HG03460 (cell line): ENCODE measurements around the gene GPR146.

ENCODE experiments used
- ATAC-seq: cut with Tn5 transposase; IDR thresholded peaks from one replicate; pipeline ENCODE4 v1.9.1; 2021; ENCODE audit not compliant: unreplicated experiment

GPR146 gene

GRCh38 chr7:1090686-1091643 lies 46.6 kb downstream of the GPR146 start:
- ATAC-seq: no peak

GRCh38 chr7:1091644-1092027 lies 47.3 kb downstream of the GPR146 start:
- ATAC-seq: no peak

DNA sequence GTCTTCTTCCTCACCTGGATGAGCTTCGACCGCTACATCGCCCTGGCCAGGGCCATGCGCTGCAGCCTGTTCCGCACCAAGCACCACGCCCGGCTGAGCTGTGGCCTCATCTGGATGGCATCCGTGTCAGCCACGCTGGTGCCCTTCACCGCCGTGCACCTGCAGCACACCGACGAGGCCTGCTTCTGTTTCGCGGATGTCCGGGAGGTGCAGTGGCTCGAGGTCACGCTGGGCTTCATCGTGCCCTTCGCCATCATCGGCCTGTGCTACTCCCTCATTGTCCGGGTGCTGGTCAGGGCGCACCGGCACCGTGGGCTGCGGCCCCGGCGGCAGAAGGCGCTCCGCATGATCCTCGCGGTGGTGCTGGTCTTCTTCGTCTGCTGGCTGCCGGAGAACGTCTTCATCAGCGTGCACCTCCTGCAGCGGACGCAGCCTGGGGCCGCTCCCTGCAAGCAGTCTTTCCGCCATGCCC lies 47.9 kb downstream of the GPR146 start:
- no peak for ATAC-seq

GRCh38 chr7:1092806-1093501 lies 48.6 kb downstream of the GPR146 start:
- ATAC-seq: no peak

GRCh38 chr7:1093502-1093843 lies 49.1 kb downstream of the GPR146 start:
- ATAC-seq: no peak

DNA sequence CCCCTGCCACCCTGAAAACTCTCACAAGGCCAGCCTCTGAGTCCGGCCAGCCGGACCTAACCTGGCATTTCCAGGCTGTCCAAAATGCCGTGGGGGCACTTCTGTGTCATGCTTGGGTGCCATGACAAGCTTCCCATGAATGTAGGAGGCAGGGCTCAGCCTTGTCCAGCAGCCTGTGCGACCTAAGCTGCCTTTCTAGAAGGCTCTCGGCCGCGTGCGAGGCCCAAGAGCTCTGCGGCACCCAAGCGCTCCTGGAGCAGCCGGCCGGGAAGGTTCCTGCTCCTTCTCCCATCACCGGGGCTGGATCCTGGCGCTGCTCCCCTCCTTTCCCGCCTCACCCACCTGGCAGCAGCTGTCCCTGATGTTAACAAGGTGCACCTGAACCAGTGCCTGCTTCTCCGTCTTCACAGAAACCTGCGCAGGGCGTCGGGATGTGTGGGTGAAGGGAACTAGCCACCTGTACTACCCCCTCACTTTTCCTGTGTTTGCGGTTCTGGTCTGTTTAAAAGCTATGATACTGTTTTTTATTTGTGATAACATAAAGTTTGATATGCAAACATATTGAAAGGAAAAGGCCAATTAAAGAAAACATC lies 49.7 kb downstream of the GPR146 start:
- no peak for ATAC-seq

DNA sequence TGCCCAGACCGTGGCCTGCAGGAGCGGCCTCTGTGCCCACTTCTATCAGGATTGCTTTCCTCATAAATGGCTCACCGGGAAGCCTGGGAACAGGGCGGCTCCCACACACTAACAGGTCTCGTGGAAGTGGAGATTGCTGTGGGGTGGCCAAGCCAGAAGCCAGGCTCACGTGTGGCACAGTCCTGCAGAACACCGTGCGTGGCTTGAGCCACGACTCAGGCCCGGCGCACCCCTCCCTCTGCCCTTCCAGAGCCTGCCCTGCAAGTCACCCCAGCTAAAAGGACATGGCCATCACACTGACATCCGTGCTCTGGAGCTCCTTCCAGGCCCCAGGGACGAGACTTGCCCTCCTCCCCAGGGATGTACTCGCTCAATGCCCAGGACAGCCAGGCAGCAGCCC lies 50.5 kb downstream of the GPR146 start:
- no peak for ATAC-seq

DNA sequence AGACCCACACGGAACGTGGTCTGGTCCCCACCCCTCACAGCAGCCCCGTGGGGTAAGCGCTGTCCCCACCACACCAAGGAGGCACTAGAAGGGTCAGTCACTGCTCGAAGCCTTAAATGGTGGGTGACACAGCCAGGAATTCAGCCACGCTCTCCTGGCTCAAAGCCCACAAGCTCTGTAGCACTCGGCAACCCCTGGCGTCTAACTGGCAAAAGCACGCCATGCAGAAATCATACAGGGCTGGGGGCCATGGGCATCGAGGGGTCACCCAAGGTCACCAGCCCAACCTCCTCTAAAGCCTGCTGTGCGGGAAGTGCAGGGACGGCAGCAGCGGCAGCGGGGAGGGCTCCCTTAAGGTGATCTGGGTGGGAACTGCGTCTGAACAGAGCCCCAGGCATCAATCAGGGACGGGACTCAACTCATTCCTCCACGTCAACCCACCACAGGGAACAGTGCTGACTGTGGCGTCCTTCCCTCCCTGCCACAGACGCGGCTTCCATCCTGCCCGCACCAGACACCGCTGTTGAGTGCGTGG lies 51.3 kb downstream of the GPR146 start:
- ATAC-seq: no peak

DNA sequence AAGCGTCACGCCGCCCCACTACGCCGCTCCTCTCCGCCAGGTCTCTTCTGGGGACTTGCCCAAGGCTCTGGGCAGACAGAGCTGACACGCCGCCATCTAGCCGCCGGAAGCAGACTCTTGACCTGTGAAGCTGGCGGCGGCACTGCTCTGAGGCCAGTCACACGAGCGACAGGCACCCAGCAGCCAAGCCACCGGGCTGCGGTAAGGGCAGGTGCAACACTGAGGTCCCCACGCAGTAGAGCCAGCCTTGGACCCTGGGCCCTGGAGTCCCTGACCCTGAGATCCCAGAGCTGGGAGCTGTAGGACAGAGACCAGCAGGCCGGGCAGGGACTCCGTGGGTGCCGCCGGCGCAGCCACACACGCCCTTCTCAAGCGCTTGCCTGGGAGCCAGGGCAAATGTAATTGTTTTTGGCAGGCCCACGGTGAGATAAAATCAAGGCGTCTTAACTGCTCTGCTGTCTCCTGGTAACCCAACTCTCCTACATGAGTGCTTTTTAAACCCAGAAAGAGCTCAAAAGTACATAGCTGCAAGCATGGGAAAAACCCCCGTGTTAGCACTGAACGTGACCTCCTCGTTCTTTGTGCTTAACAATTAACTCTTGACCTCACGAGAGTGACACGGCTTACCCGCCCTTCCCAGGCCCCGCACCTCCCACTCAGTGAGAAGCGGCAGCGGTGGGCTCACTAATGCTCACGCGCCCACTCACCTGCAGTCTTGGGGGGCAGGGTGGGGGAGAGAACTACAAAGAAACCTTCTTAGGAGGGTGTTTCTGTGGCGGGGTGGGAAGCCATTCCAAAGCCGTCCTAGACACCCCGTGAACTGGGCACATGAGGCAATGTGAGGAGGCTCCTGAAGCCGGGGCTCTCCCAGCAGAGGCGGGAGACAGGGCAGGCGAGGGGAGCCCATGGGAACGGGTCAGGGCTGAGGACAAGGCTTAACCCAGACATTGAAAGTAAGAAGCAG lies 52.1 kb downstream of the GPR146 start:
- ATAC-seq: no peak

- no peak for ATAC-seq
Observed at GRCh38 chr7:1097120-1097504, 52.8 kb downstream of the GPR146 start.

DNA sequence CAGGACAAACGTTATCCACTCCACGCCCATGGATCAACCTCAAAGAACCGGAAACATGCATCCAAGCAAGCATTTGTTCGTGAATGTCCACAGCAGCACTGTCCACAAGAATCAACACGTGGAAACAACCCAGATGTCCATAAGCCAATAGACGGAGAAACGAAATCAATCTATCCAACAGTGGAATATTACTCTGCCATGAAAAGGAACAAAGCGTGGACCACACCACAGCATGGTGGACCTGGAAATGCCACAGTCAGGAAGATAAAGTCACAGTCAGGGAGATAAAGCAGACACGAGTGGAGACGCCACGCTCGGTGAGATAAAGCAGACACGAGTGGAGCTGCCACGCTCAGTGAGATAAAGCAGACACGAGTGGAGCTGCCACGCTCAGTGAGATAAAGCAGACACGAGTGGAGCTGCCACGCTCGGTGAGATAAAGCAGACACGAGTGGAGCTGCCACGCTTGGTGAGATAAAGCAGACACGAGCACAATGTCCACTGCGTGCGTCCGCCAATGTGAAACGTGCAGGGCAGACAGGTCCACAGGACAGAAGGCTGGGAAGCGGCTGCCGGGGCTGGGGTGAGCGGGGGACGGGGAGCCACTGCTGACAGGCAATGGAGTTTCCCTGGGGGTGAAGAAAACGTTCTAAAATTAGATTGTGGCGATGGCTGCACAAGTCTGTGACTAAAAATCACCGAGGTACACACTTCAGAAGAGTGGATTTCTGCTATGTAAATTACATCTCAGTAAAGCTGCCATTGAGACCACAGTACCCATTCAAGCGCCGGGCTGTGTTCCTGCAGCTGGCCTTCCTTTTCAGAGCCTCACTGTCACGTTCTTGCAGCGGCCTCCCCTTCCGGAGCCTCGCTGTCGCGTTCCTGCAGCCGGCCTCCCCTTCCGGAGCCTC lies 54.2 kb downstream of the GPR146 start:
- ATAC-seq: no peak

DNA sequence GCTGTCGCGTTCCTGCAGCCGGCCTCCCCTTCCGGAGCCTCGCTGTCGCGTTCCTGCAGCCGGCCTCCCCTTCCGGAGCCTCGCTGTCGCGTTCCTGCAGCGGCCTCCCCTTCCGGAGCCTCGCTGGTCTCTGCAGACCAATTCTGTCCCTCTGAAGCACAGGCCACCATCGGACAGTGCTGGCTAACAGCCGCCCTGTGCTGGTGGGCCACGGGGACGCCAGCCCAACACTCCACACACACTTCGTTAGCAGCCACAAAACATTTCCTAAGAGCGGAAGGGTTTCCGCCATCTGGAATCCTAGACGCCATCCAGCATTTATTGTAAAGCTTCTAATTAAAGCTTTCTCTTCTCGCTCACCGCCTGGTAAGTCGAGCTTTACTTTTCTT lies 54.8 kb downstream of the GPR146 start:
- no peak for ATAC-seq

- ATAC-seq: no peak
Observed at GRCh38 chr7:1099637-1100036, 55.3 kb downstream of the GPR146 start.

DNA sequence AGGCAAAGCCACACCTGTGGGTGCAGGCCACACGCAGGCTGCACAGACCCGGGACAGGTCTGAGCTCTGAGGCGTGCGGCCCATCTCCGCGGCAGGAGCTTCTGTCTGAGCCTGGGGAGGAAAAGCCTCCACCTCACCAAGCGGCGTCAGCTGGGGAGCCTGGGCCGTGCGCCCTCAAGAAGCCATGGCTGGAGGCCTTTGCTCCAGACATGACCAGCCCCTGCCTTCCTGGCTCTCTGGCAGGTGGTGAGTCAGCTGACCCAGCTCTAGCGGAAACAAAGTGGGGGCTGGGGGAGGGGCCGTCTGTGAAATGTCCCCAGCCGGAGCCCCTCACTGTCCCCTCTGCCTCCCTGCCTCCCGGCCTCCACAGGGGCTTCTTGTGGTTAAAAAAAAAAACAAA lies 56.0 kb downstream of the GPR146 start:
- ATAC-seq: no peak

- no peak for ATAC-seq
Observed at GRCh38 chr7:1100834-1101562, 56.7 kb downstream of the GPR146 start.

- no peak for ATAC-seq
Observed at GRCh38 chr7:1101563-1102431, 57.5 kb downstream of the GPR146 start.

DNA sequence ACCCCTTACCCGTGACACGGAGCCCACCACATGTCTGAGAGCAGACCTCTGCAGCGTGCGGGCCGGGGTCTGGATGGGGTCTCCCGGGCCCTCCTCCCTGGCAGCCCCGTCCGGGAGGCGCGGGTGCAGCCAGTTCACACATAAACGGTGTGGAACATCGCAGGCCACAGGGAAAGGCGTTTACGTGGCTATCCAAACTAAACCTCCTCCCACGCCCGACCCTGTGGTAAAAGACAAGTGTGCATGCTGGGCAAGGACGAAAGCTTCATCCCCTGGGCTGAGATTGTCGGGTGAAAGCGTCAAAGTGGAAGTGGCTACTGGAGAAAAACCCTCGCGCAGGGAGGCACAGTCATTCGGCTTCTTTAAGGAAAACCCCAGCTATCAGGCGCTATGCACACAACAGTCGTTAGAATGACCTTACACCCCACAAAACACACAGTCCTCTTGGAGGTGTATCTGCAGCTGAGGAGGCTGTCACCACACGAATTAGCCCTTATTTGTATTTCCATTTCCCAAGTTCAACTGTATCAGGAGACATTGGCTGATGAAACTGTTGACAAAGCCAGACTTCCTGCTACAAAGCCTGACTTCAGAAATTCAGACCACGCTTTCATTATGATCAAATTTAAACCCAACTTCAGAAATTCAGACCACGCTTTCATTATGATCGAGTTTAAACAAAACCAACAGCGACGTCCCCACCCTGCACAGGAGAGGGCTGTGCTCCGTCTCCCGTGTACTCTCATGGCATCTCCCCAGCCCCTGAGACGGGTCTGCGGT lies 58.9 kb downstream of the GPR146 start:
- no peak for ATAC-seq
